ENCODE measurements around the gene CSNK1E.

Gene CSNK1E

DNA sequence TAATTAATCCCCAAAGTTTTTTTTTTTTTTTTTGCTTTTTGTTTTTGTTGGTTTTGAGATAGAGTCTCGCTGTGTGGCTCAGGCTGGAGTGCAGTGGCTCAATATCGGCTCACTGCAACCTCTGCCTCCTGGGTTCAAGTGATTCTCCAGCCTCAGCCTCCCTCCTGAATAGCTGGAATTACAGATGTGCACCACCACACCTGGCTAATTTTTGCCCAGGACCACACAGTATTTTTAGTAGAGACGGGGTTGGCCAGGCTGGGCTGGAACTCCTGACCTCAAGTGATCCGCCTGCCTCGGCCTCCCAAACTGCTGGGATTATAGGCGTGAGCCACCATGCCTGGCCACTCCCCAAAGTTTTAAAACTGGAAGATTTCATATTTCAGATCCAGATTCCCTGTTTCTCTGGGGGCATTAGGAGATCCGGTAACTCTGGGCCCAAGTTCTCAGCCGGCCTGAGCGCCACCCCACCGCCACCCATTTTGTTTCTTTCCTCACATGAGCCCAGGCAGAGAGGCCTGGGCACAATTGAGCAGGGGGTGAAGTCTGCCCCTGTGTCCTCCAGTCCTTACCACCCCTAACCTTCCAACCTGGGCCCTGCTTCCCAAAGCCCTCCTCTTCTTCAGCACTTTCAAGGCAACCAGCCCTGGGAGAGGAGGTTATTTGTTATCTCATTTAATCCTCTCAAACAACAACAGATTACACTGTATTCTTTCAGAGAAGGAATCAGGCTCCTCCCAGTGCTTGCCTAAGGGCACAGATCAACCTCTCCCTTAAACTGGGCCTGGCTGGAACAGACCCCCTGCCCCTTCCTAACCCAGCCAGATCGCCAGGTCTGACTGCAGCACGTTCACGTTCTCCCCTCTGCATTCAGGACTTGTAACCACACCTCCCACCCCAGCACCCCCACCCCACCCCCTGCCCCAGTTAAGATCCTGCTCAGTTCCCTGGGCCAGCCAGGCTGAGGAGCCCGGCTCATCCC lies 1.9 kb upstream of the CSNK1E start:
- Histone ChIP-seq H3K79me2 (ENCODE audit: control insufficient read depth, insufficient read depth, low read length, poor library complexity) (peaks cover 34% of the 10 kb centered on the region), H3K27me3 (ENCODE audit: insufficient read depth, low read length) (no peaks in the 10 kb centered on the region), H3K36me3 (ENCODE audit: control insufficient read depth in 1 of 2, insufficient read depth in 2 of 2, low read length in 2 of 2) (peaks cover 1 to 4% of the 10 kb centered on the region in 2 experiments), H3K18ac (ENCODE audit: low read length) (peak overlapping the region; percentile 57), H2BK120ac (ENCODE audit: insufficient read depth, low read length, poor library complexity) (peak overlapping the region; percentile 94), H4K12ac (ENCODE audit: low read depth, low read length) (no peak overlapping the region), H2BK5ac (ENCODE audit: low read depth, low read length, poor library complexity) (peak overlapping the region; percentile 77), H3K4me2 (ENCODE audit: low read length) (no peak overlapping the region), H3K14ac (ENCODE audit: low read length) (peak overlapping the region; percentile 88), H2AK5ac (ENCODE audit: low read length) (peak overlapping the region; percentile 52), H4K8ac (ENCODE audit: low read depth, low read length) (peak overlapping the region; percentile 69), H4K91ac (ENCODE audit: low read depth, low read length) (peak overlapping the region; percentile 74), H3K27ac (ENCODE audit: low read depth, low read length) (peak overlapping the region; percentile 83), H3K4me1 (ENCODE audit: control insufficient read depth in 1 of 2, insufficient read depth in 2 of 2, low read length in 2 of 2) (peaks cover 29 to 39% of the 10 kb centered on the region in 2 experiments), H3K9ac (ENCODE audit: low read length) (peak overlapping the region; percentile 15), H3K4ac (ENCODE audit: low read depth, low read length) (no peak overlapping the region), H3K9me3 (ENCODE audit: insufficient read depth, low read depth, low read length) (no peaks in the 10 kb centered on the region), H3K79me1 (ENCODE audit: low read length) (peaks cover 31% of the 10 kb centered on the region), H2AFZ (ENCODE audit: insufficient read depth, low read length, poor library complexity) (no peak overlapping the region), H3K4me3 (ENCODE audit: low read depth, low read length) (no peak overlapping the region), H2BK12ac (ENCODE audit: low read length) (peak overlapping the region; percentile 82), H3K23ac (ENCODE audit: low read length) (no peak overlapping the region)
- no CpG with 5 or more reads among the region's 14 CpGs for WGBS (ENCODE audit: extremely low coverage, insufficient coverage, insufficient read length)
- peak in 1 of 2 donors; percentile 14 for DNase-seq

DNA sequence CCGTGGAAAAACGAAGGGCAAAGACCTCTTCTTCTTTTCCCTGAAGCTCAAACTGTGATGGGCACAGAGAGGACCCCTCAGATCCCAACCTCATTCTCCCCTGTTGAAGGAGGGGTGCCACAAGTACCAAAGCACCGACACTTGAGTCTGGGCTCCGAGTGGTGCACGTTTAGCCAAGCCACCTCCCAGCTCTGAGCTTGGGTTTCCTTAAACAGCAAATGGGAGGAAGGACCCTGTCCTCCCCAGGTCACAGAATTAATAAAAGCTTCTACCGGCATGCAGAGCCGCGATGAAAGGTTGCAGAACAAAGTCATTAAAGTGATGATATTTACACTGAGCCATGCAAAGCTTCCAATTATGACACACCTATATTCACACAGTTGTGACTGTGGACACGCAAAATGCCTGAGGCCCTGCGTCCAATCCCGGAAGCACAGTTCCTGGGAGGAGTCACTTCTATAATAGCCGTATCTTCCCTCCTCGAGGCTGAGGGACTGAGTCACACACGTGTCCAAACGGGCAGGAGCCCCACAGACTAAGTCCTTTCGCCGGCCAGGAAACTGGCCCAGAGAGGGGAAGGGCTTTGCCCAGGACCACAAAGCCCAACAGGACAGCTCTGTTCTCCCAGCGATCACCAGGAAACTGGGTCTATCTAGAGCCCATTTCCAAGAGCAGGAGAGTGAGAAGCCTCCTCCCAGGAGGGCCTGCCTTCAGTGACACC lies 922 bp upstream of the CSNK1E start:
- H2BK12ac ChIP-seq (ENCODE audit: low read length): peak overlapping the region; percentile 82
- peak overlapping the region; percentile 33 for H2AK5ac ChIP-seq (ENCODE audit: low read length)
- peak overlapping the region; percentile 75 for H4K8ac ChIP-seq (ENCODE audit: low read depth, low read length)
- H2BK120ac ChIP-seq (ENCODE audit: insufficient read depth, low read length, poor library complexity): peak overlapping the region; percentile 94
- H2BK5ac ChIP-seq (ENCODE audit: low read depth, low read length, poor library complexity): peak overlapping the region; percentile 77
- peak overlapping the region; percentile 54 for H4K12ac ChIP-seq (ENCODE audit: low read depth, low read length)
- H3K27me3 ChIP-seq (ENCODE audit: insufficient read depth, low read length): no peaks in the 10 kb centered on the region
- H3K9ac ChIP-seq (ENCODE audit: low read length): no peak overlapping the region
- H3K23ac ChIP-seq (ENCODE audit: low read length): no peak overlapping the region
- H3K4me2 ChIP-seq (ENCODE audit: low read length): peak overlapping the region; percentile 84
- H3K79me1 ChIP-seq (ENCODE audit: low read length): peaks cover 31% of the 10 kb centered on the region
- peak overlapping the region; percentile 58 for H2AFZ ChIP-seq (ENCODE audit: insufficient read depth, low read length, poor library complexity)
- peak overlapping the region; percentile 86 for H4K91ac ChIP-seq (ENCODE audit: low read depth, low read length)
- DNase-seq: peak; percentile 96 to 99
- peaks cover 11 to 13% of the 10 kb centered on the region in 2 experiments for H3K36me3 ChIP-seq (ENCODE audit: control insufficient read depth in 1 of 2, insufficient read depth in 2 of 2, low read length in 2 of 2)
- H3K4me1 ChIP-seq (ENCODE audit: control insufficient read depth in 1 of 2, insufficient read depth in 2 of 2, low read length in 2 of 2): peaks cover 29 to 39% of the 10 kb centered on the region in 2 experiments
- H3K9me3 ChIP-seq (ENCODE audit: insufficient read depth, low read depth, low read length): no peaks in the 10 kb centered on the region
- peak overlapping the region; percentile 22 for H3K4ac ChIP-seq (ENCODE audit: low read depth, low read length)
- H3K79me2 ChIP-seq (ENCODE audit: control insufficient read depth, insufficient read depth, low read length, poor library complexity): peaks cover 39% of the 10 kb centered on the region
- WGBS (ENCODE audit: extremely low coverage, insufficient coverage, insufficient read length): no CpG with 5 or more reads among the region's 18 CpGs
- H3K4me3 ChIP-seq (ENCODE audit: low read depth, low read length): no peak overlapping the region
- H3K27ac ChIP-seq (ENCODE audit: low read depth, low read length): peak overlapping the region; percentile 83
- H3K14ac ChIP-seq (ENCODE audit: low read length): peak overlapping the region; percentile 88
- peak overlapping the region; percentile 88 for H3K18ac ChIP-seq (ENCODE audit: low read length)

DNA sequence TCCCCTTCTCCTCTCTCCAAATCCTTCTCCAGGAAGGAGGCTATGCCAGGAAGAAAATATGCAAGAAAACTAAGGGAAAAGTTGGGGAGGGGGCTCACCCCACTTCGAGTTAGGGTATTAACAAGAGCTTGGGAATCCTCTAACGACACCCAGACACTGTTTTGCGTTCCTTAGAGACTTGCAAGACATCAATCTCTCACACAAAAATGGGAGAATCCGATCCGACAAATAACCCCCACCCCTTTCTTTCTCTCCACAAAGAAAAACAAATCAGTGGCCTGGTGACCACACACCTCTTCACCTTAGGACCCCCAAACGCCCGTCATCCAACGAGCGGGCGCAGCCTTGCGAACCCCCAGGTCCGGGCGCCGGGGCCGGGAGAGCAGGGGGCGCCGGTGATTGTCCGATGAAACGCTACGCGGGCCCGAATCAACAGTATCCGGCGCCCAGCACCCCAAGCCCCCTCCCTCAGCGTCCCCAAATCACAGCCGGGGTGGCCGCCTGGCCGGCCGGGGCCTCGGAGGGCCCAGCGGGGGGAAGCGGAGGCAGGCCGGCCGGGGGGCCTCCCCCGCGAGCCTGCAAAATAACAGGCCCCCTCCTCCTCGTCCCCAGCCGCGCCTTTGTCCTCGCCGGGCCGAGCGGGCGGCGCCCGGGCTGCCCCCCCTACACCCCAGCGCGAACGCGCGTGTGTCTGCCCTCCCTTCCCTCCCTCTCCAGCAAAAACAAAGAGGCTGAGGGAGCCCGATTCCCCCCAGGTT lies 690 bp downstream of the CSNK1E start:
- peaks cover 34 to 45% of the 10 kb centered on the region in 2 experiments for H3K4me1 ChIP-seq (ENCODE audit: control insufficient read depth in 1 of 2, insufficient read depth in 2 of 2, low read length in 2 of 2)

More for the DNA sequence above, 690 bp downstream of the CSNK1E start:
- no peak overlapping the region for H3K23ac ChIP-seq (ENCODE audit: low read length)
- H3K14ac ChIP-seq (ENCODE audit: low read length): peak overlapping the region; percentile 92
- peak overlapping the region; percentile 92 for H4K91ac ChIP-seq (ENCODE audit: low read depth, low read length)
- H3K79me2 ChIP-seq (ENCODE audit: control insufficient read depth, insufficient read depth, low read length, poor library complexity): peaks cover 47% of the 10 kb centered on the region
- peak overlapping the region; percentile 67 for H3K4me2 ChIP-seq (ENCODE audit: low read length)
- peak overlapping the region; percentile 85 for H2BK5ac ChIP-seq (ENCODE audit: low read depth, low read length, poor library complexity)
- H3K9ac ChIP-seq (ENCODE audit: low read length): peak overlapping the region; percentile 93
- peak overlapping the region; percentile 73 for H2AFZ ChIP-seq (ENCODE audit: insufficient read depth, low read length, poor library complexity)
- peak overlapping the region; percentile 87 for H4K8ac ChIP-seq (ENCODE audit: low read depth, low read length)
- H3K79me1 ChIP-seq (ENCODE audit: low read length): peaks cover 31% of the 10 kb centered on the region
- H3K9me3 ChIP-seq (ENCODE audit: insufficient read depth, low read depth, low read length): no peaks in the 10 kb centered on the region
- H3K4ac ChIP-seq (ENCODE audit: low read depth, low read length): peak overlapping the region; percentile 91
- no CpG with 5 or more reads among the region's 52 CpGs for WGBS (ENCODE audit: extremely low coverage, insufficient coverage, insufficient read length)
- peak overlapping the region; percentile 86 for H3K4me3 ChIP-seq (ENCODE audit: low read depth, low read length)
- peak in 1 of 2 donors; percentile 48 for DNase-seq
- no peak overlapping the region for H2BK12ac ChIP-seq (ENCODE audit: low read length)
- H2BK120ac ChIP-seq (ENCODE audit: insufficient read depth, low read length, poor library complexity): peak overlapping the region; percentile 89
- peak overlapping the region; percentile 50 for H2AK5ac ChIP-seq (ENCODE audit: low read length)
- H3K27me3 ChIP-seq (ENCODE audit: insufficient read depth, low read length): no peaks in the 10 kb centered on the region
- H3K27ac ChIP-seq (ENCODE audit: low read depth, low read length): peak overlapping the region; percentile 89
- H3K18ac ChIP-seq (ENCODE audit: low read length): peak overlapping the region; percentile 63
- H3K36me3 ChIP-seq (ENCODE audit: control insufficient read depth in 1 of 2, insufficient read depth in 2 of 2, low read length in 2 of 2): peaks cover 25 to 29% of the 10 kb centered on the region in 2 experiments
- peak overlapping the region; percentile 85 for H4K12ac ChIP-seq (ENCODE audit: low read depth, low read length)
